ENCODE measurements around the gene GJB1.
A peak's percentile ranks its signal among the peaks of the same experiment; 100 is the strongest.
"Not testable (repeated sequence)": the region's sequence is repeated elsewhere in the genome, so short reads cannot be mapped to it uniquely, and the experiment has no call there.

The GJB1 gene

GRCh38 chrX:71222929-71223328, at the start of gene GJB1:
GJB1 (plus strand) TSS chrX:71223224; CDS start chrX:71223708, 484 bp downstream.
- DNase-seq = no peak

GRCh38 chrX:71173440-71173839, 49.6 kb upstream of the GJB1 start:
- DNase-seq = no peak

GRCh38 chrX:71174795-71175194, 48.2 kb upstream of the GJB1 start:
- no peak for DNase-seq

DNA sequence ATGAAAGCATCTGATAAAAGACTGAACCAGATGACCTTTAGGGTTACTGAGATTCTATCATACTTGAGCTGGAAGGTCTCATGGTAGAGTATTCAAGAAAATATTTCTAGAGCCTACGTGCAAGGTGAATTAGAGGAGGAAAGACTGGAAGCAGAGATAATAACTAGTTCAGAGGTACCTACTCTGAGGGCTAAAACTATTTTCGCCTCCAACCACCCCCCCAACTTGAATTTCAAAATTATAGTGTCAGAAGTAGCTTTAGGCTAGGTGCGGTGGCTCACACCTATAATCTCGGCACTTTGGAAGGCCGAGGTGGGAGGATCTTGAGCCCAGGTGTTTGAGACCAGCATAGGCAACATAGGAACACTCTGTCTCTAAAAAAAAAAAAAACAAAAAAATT, 47.5 kb upstream of the GJB1 start:
- DNase-seq = no peak

GRCh38 chrX:71177327-71177726, 45.7 kb upstream of the GJB1 start:
- DNase-seq = no peak

- DNase-seq = peak; percentile 61
These were observed 44.1 kb upstream of the GJB1 start for GRCh38 chrX:71178908-71179307.

DNA sequence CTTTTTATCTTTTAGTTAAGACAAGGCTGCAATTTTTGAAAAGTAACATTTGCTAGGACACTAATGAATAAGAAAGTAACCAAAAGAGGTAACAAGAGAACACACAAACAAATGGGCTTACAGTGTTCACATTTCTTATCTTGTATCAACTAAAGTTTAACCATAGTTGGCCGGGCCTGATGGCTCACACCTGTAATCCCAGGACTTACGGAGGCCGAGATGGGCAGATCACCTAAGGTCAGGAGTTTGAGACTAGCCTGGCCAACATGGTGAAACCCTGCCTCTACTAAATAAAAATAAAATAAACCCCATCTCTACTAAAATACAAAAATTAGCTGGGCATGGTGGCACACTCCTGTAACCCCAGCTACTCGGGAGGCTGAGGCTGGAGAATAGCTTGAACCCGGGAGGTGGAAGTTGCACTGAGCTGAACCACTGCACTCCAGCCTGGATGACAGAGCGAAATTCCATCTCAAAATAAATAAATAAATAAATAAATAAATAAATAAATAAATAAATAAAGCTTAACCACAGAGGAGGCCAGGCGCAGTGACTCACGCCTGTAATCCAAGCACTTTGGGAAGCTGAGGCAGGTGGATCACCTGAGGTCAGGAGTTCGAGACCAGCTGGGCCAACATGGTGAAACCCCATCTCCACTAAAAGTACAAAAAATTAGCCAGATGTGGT, 42.3 kb upstream of the GJB1 start:
- not testable (repeated sequence) for DNase-seq

- DNase-seq = no peak
These were observed 41.5 kb upstream of the GJB1 start for GRCh38 chrX:71181558-71181909.

GRCh38 chrX:71181910-71182799, 40.9 kb upstream of the GJB1 start:
- peak; percentile 96 for DNase-seq

DNA sequence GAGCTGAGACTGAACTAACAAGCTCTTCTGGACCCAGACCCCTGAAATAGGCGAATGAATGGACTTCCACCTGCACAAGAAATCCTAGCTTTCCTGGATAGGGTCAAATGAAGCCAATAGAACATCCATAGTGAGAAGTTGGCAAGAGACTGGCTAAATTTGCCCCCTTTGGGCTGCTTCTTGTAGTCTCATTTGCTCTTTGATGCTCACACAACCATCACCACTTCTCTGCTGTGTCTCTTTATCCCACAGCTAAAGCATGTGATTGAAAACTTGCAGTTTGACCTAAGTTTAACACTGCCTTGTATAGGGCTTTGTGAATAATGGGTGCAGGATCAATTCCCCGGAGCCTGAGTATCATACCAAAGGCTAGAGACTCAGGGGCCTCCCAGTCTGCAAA, 40.2 kb upstream of the GJB1 start:
- DNase-seq = no peak

DNA sequence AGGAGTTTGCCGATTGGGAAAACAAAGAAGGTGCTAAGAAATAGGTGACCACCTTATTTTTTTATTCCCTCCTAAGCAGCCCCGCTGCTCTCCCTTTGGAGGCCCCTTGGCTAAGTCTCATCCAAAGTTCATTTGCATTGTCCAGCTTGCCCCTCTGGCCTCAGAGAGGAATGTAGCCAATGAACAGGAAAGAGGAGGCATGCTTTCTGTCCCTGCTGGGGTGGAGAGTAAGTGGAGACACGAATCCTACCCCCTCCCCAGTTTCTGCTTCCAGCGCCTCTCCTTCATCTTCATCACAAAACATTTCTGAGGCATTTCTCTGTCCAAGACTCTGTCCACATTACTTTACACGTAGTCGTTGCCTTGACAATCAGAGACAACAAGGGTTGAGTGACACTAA, 39.7 kb upstream of the GJB1 start:
- DNase-seq = no peak

DNA sequence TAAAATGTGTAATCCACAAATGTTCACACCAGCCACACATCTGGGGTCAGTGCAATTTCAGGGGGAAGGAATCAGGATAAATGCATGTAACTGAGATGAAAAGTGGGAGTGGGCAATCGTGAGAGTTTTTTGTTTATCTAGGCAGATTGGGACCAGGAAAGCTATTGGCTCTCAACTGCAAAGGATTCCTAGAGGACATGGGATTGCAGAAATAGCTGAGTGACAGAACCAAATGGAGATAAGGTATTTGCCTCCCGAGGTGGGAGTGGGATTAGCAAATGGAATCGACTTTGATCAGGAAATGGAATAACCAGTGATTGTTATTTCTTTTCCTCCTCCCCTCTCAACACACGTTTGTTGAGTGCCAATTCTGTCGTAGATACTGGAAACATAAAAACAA, 38.9 kb upstream of the GJB1 start:
- no peak for DNase-seq

DNA sequence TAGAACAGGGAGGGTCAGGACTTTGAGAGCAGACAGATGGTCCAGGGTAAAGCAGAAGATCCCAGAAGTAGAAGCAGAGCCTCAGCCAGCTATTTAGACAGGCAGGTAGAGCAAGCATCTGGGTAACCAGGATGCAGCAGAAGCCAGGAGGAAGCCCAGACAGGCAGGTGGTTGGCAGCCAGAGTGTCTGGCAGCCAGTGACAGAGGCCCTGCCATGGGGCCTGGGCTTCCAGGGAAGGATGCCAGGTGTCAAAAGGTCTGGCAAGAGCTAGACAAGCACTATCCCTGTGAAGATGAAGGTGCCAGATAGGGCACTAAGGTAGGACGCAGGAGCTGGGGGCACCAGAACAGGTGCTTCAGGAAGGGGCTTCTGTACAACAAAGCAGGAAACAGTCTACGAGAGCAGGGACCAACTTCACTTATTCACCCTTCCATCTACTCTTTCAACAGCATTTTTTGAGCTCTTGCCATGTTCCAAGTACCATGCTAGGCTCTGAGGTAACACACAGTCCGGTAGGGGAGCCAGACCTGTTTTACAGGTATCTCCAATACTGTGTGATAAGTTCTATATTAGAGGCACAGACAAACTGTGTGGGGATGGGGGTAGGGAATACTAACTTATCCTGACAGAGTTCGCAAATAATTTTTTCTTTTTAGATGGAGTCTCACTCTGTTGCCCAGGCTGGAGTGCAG, 38.1 kb upstream of the GJB1 start:
- peak; percentile 70 for DNase-seq

DNA sequence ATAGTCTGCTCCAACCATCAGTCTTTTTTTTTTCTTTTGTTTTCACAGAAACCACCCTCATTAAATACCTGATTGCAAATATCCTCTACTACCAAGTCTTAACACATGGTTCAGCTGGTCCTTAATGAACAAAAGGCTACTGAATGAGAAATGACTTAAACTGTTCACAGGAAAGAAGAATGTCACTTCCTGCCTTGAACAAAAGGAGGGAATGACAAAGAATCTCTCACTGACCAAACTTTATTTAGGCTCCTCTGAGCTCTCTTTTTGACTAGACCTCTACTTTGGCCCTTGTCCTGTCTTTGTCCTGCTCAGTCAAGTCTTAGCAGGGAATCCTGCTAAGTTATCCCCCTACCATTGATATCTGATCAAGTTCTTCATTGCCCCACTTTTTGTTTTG, 31.8 kb upstream of the GJB1 start:
- no peak for DNase-seq

DNA sequence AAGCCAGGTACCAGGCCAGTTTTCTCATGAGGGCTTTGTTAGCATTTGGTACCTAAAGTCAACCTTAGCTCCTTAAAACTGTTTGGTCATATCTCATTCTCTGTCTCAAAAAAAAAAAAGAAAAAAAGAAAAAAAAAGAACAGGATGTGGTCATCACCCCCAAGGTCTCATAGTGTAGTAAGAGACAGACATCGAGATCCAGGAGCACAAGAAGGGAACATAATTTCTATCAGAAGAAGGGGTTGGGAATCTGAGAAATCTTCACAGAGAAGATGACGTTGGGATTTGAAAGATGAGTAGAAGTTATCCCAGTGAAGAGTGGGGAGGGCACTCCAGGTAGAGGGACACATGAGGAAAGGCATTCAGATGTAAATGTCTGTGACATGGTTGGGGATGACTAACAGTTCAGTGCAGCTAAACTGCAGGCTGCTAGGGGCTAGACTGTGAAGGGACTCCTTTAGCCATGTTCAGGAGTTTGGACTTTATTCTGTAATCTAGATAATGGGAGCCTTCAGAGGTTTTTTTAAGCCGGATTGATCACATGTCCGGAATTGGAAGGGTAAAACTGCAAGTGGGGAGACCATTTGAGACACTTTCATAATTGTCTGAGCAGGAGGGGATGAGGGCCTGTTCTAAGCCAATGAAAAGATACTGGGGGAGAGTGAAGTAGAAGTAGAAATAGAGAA, 26.9 kb upstream of the GJB1 start:
- no peak for DNase-seq

GRCh38 chrX:71198066-71198465, 25.0 kb upstream of the GJB1 start:
- DNase-seq = no peak

- DNase-seq = peak; percentile 40
These were observed 23.6 kb upstream of the GJB1 start for GRCh38 chrX:71199252-71200008.

DNA sequence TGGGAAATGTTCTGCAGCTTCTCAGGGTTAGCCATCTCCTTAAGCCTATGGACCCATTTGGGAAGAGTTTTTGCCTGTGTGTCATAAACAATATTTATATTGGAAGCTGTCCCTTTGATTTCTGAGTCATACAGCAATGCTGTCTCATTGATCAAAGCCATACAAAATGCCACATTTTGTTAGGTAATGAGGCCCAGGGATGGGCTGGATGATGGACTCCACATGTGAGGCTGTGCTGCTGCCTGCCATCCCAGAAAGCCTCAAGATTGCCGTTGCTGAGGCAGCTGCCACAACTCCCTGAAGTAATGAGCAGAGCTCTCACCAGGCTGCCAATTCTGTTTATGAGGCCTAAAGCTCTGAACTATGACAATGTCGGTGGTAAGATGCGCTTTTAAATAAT, 12.2 kb upstream of the GJB1 start:
- DNase-seq = no peak

DNA sequence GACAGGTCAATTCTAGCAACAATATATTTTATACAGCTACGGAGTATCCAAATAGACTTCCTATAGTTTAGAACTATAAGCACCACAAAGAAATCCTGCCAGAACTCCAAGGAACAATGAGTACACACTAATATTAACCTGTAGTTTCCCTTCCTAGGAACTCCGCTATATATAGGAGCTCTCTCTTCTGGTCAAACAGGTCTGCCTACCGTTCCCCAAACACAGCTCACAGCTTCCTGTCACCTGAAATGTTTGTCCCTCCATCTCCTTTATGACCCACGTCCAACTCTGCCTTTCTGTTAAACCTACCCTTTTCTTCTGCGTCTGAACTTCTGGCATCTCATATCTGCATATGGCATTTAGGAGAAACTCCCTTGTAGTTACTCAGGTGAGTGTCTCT, 10.5 kb upstream of the GJB1 start:
- no peak for DNase-seq

GRCh38 chrX:71214152-71214551, 8.9 kb upstream of the GJB1 start:
- no peak for DNase-seq

- DNase-seq = no peak
These were observed 8.3 kb upstream of the GJB1 start for GRCh38 chrX:71214604-71215337.
